ENCODE measurements around the gene ATP6V1G1. TPM values are rescaled to one million over a fixed set of nuclear protein-coding genes. Genes with fewer than 3 reads are reported as not detected.

Gene ATP6V1G1
- total RNA-seq: 101 and 110 TPM in 2 replicates

DNA sequence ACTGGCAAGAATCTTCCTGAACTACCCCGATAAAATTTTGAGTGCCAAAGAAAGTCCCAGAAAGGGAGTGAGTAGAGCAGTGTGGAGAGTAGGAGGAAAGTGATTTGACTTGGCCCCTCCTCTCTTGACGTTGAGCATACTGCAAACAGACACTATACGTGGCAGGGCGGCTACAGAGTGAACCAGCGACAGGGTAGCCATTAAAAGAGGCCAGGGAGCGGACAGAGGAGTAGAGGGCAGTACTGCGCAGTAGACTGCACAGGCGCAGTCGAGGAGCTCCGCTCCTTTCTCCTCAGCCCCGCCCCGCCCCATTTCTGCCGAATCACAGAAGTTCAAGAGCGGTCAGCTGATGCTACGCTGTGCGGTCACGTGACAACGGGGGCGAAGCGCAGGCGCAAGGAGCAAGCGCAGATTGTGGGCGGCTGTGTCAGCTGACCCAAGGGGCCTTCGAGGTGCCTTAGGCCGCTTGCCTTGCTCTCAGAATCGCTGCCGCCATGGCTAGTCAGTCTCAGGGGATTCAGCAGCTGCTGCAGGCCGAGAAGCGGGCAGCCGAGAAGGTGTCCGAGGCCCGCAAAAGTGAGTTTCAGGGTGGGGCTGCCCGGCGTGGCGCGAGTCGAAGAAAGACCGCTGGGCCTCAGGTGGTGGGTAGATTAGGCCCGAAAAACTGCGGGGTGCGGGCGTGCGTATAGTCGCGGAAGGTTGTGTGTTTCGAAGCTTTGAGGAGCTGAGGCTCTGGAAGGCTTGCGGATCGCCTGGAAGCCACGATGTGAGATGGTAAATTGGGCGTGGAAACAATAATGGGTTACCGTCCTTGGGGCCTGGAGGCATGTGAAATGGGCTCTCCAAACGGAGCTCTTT, at the start of gene ATP6V1G1:
Gene ATP6V1G1, plus strand, starts transcription at position 425 of the 858 bp plus-strand sequence. Its CDS starts 70 bp downstream, at position 495.

Small RNAs within 50 kb of the gene (small RNA-seq; reads per million reads assigned to genes)
- gene RF00019: not detected

Other genes starting within 250 kb of the ATP6V1G1 start
- gene AKNA, start 199.8 kb upstream of the ATP6V1G1 start, total RNA-seq: 10.1 and 15.1 TPM in 2 replicates
- 0.22 and 0.66 TPM in 2 replicates for gene WHRN, start 82.3 kb upstream of the ATP6V1G1 start, total RNA-seq
- 6.3 and 6.6 TPM in 2 replicates for gene TMEM268, start 23.5 kb downstream of the ATP6V1G1 start, total RNA-seq
- not detected in 2 replicates for gene TEX53, start 70.0 kb downstream of the ATP6V1G1 start, total RNA-seq
- gene TEX48, start 94.4 kb downstream of the ATP6V1G1 start, total RNA-seq: not detected in 2 replicates
- gene TNFSF15, start 218.3 kb downstream of the ATP6V1G1 start, total RNA-seq: 0.50 and 0.53 TPM in 2 replicates